NCI-H526 treated with DMSO at 0.1 percent for 48 hours (cell line): ENCODE data around the gene TGM6.

Experiments used
- DNase-seq: peaks from one replicate; lab custom pipeline; 2025; lab: John Stamatoyannopoulos, UW

TGM6 gene

GRCh38 chr20:2364044-2364443 lies 16.7 kb upstream of the TGM6 start:
- DNase-seq = no peak

- no peak for DNase-seq
Observed at GRCh38 chr20:2365091-2365490, 15.6 kb upstream of the TGM6 start.

- no peak for DNase-seq
Observed at GRCh38 chr20:2365666-2366065, 15.0 kb upstream of the TGM6 start.

- DNase-seq = no peak
Observed at GRCh38 chr20:2368621-2369020, 12.1 kb upstream of the TGM6 start.

GRCh38 chr20:2373098-2373497 lies 7.6 kb upstream of the TGM6 start:
- no peak for DNase-seq

GRCh38 chr20:2374346-2375125 lies 6.2 kb upstream of the TGM6 start:
- no peak for DNase-seq

GRCh38 chr20:2378893-2379292 lies 1.8 kb upstream of the TGM6 start:
- no peak for DNase-seq

GRCh38 chr20:2379511-2380229 lies 1.0 kb upstream of the TGM6 start:
- DNase-seq = no peak

GRCh38 chr20:2381303-2381702 lies 602 bp downstream of the TGM6 start:
- DNase-seq = no peak

- DNase-seq = no peak
Observed at GRCh38 chr20:2382833-2383232, 2.1 kb downstream of the TGM6 start.

- no peak for DNase-seq
Observed at GRCh38 chr20:2385026-2385425, 4.3 kb downstream of the TGM6 start.

GRCh38 chr20:2385496-2385895 lies 4.8 kb downstream of the TGM6 start:
- DNase-seq = no peak

- DNase-seq = no peak
Observed at GRCh38 chr20:2386516-2387179, 5.9 kb downstream of the TGM6 start.

GRCh38 chr20:2387180-2387577 lies 6.5 kb downstream of the TGM6 start:
- peak; percentile 32 for DNase-seq

- no peak for DNase-seq
Observed at GRCh38 chr20:2387580-2387979, 6.9 kb downstream of the TGM6 start.

GRCh38 chr20:2390951-2391675 lies 10.4 kb downstream of the TGM6 start:
- DNase-seq = no peak

- no peak for DNase-seq
Observed at GRCh38 chr20:2394411-2395055, 13.8 kb downstream of the TGM6 start.

GRCh38 chr20:2395136-2395535 lies 14.4 kb downstream of the TGM6 start:
- DNase-seq = no peak

GRCh38 chr20:2396241-2396814 lies 15.6 kb downstream of the TGM6 start:
- no peak for DNase-seq

- no peak for DNase-seq
Observed at GRCh38 chr20:2397091-2397490, 16.4 kb downstream of the TGM6 start.

GRCh38 chr20:2397595-2398145 lies 17.0 kb downstream of the TGM6 start:
- DNase-seq = no peak
